SH-SY5Y (cell line): Measurements from ENCODE around the gene PFKFB4.

Source experiments
- GATA2 ChIP-seq: IDR thresholded peaks from 2 replicates; pipeline ENCODE4 v1.6.1; 2011; ENCODE audit warnings: mild to moderate bottlenecking, low read depth, low read length
- GATA3 ChIP-seq: IDR thresholded peaks from 2 replicates; pipeline ENCODE4 v1.6.1; 2011; ENCODE audit warnings: low read depth, mild to moderate bottlenecking, low read length, moderate library complexity

The PFKFB4 gene

GRCh38 chr3:48593337-48593736 is 36.7 kb upstream of the PFKFB4 start:
- TF ChIP-seq GATA3 (no peak), GATA2 (no peak)

GRCh38 chr3:48592519-48593087 is 36.0 kb upstream of the PFKFB4 start:
- TF ChIP-seq GATA2 (no peak), GATA3 (no peak)

GRCh38 chr3:48591886-48592518 is 35.4 kb upstream of the PFKFB4 start:
- TF ChIP-seq GATA3 (no peak), GATA2 (no peak)

GRCh38 chr3:48591436-48591835 is 34.8 kb upstream of the PFKFB4 start:
- TF ChIP-seq GATA2 (no peak), GATA3 (no peak)

- no peak for TF ChIP-seq GATA2
- no peak for TF ChIP-seq GATA3
Observed at GRCh38 chr3:48588230-48588629, 31.6 kb upstream of the PFKFB4 start.

GRCh38 chr3:48587686-48588085 is 31.1 kb upstream of the PFKFB4 start:
- no peak for TF ChIP-seq GATA3
- no peak for TF ChIP-seq GATA2

GRCh38 chr3:48585411-48585810 is 28.8 kb upstream of the PFKFB4 start:
- TF ChIP-seq GATA3 = no peak
- no peak for TF ChIP-seq GATA2

GRCh38 chr3:48584836-48585235 is 28.2 kb upstream of the PFKFB4 start:
- TF ChIP-seq GATA3 (no peak), GATA2 (no peak)

GRCh38 chr3:48581621-48582481 is 25.2 kb upstream of the PFKFB4 start:
- no peak for TF ChIP-seq GATA3
- TF ChIP-seq GATA2 = no peak

GRCh38 chr3:48576647-48577046 is 20.0 kb upstream of the PFKFB4 start:
- TF ChIP-seq GATA2 (no peak), GATA3 (no peak)

- TF ChIP-seq GATA3 (no peak), GATA2 (no peak)
Observed at GRCh38 chr3:48575366-48575765, 18.8 kb upstream of the PFKFB4 start.

- TF ChIP-seq GATA2 = no peak
- TF ChIP-seq GATA3 = no peak
Observed at GRCh38 chr3:48573973-48574585, 17.5 kb upstream of the PFKFB4 start.

- no peak for TF ChIP-seq GATA2
- TF ChIP-seq GATA3 = no peak
Observed at GRCh38 chr3:48572517-48572916, 15.9 kb upstream of the PFKFB4 start.

- no peak for TF ChIP-seq GATA3
- no peak for TF ChIP-seq GATA2
Observed at GRCh38 chr3:48571938-48572337, 15.3 kb upstream of the PFKFB4 start.
